IMR-90 (cell line): ENCODE measurements around the gene GPBAR1. TPM values are rescaled to one million over a fixed set of nuclear protein-coding genes. Genes with fewer than 3 reads are reported as not detected.
A peak's percentile ranks its signal among the peaks of the same experiment; 100 is the strongest.

Source experiments
- ATAC-seq: fragments of 200-7000 bp; cut with Tn5 transposase; 2 replicates; pipeline ENCODE4 v1.9.1; 2020; ENCODE audit warnings: low read depth, mild to moderate bottlenecking, moderate library complexity
- BruUV-seq: library from RNA; stranded (reverse); fragments of 400-500 nt; replicated peaks from 2 replicates; lab custom pipeline; 2021; lab: Mats Ljungman, UMichigan
- CTCF ChIA-PET: fragments of 300-600 bp; formaldehyde crosslinking; extraction: SDS; loops from one replicate; lab custom pipeline; 2021; ENCODE audit warnings: antibody characterized with exemption; lab: Yijun Ruan, JAX
- POLR2A ChIA-PET: fragments of 300-600 bp; sonication (Branson Sonifier 250); formaldehyde crosslinking; loops from one replicate; lab custom pipeline; 2022; ENCODE audit warnings: antibody characterized with exemption; ENCODE audit not compliant: unreplicated experiment; lab: Charles Lee
- DNase-seq: peaks from one replicate; pipeline ENCODE4 v3.0.0; 2013
- H2AFZ ChIP-seq: replicated peaks from 2 replicates; pipeline ENCODE3; 2013; ENCODE audit warnings: low read length, mild to moderate bottlenecking; ENCODE audit not compliant: poor library complexity
- H2AK5ac ChIP-seq: 2 replicates; pipeline ENCODE4 v1.6.1; 2013; ENCODE audit warnings: low read depth, low read length, inconsistent platforms
- H2AK9ac ChIP-seq: replicated peaks from 2 replicates; pipeline ENCODE3; 2013; ENCODE audit warnings: mild to moderate bottlenecking, low read depth, low read length, moderate library complexity; ENCODE audit not compliant: poor library complexity
- H2BK120ac ChIP-seq: 2 replicates; pipeline ENCODE4 v1.6.1; 2013; ENCODE audit warnings: low read depth, low read length, inconsistent platforms
- H2BK15ac ChIP-seq: 3 replicates; pipeline ENCODE4 v1.6.1; 2013; ENCODE audit warnings: low read depth, low read length, inconsistent platforms
- H2BK20ac ChIP-seq: 2 replicates; pipeline ENCODE4 v1.6.1; 2013; ENCODE audit warnings: low read depth, mild to moderate bottlenecking, inconsistent platforms, low read length, moderate library complexity
- H2BK5ac ChIP-seq: 2 replicates; pipeline ENCODE4 v1.6.1; 2013; ENCODE audit warnings: mild to moderate bottlenecking, low read depth, low read length, inconsistent platforms; ENCODE audit not compliant: poor library complexity, severe bottlenecking
- H3K14ac ChIP-seq: replicated peaks from 2 replicates; pipeline ENCODE4 v1.6.1; 2013; ENCODE audit warnings: low read depth, low read length, inconsistent platforms
- H3K18ac ChIP-seq: 2 replicates; pipeline ENCODE4 v1.6.1; 2013; ENCODE audit warnings: low read depth, low read length, control low read depth
- H3K23ac ChIP-seq: 2 replicates; pipeline ENCODE4 v1.6.1; 2013; ENCODE audit warnings: low read depth, low read length, inconsistent platforms
- H3K27ac ChIP-seq: 2 replicates; pipeline ENCODE4 v1.5.1; 2013; ENCODE audit warnings: mild to moderate bottlenecking, control low read depth, low read length; ENCODE audit not compliant: insufficient read depth
- H3K27me3 ChIP-seq: 2 replicates; pipeline ENCODE4 v1.6.1; 2013; ENCODE audit warnings: low read length; ENCODE audit not compliant: control insufficient read depth, insufficient read depth
- H3K36me3 ChIP-seq: 2 replicates; pipeline ENCODE4 v1.6.1; 2013; ENCODE audit warnings: low read length, mixed read lengths; ENCODE audit not compliant: control insufficient read depth, insufficient read depth
- H3K4ac ChIP-seq: 2 replicates; pipeline ENCODE4 v1.6.1; 2013; ENCODE audit warnings: low read depth, low read length, inconsistent platforms
- H3K4me1 ChIP-seq: 2 replicates; pipeline ENCODE4 v1.6.1; 2013; ENCODE audit warnings: low read length, mixed read lengths; ENCODE audit not compliant: control insufficient read depth, insufficient read depth
- H3K4me2 ChIP-seq: 2 replicates; pipeline ENCODE4 v1.6.1; 2013; ENCODE audit warnings: low read depth, mild to moderate bottlenecking, control low read depth, low read length, moderate library complexity
- H3K4me3 ChIP-seq: 2 replicates; pipeline ENCODE4 v1.5.1; 2013; ENCODE audit warnings: low read depth, mild to moderate bottlenecking, control low read depth, low read length, moderate library complexity; ENCODE audit not compliant: insufficient read depth
- H3K56ac ChIP-seq: 2 replicates; pipeline ENCODE4 v1.6.1; 2013; ENCODE audit warnings: low read length, inconsistent platforms; ENCODE audit not compliant: insufficient read depth; ENCODE audit errors: extremely low read depth
- H3K79me1 ChIP-seq, 2 experiments: 2 replicates each; pipeline ENCODE4 v1.6.1; 2013; ENCODE audit warnings: low read length in 2 of 2, inconsistent platforms in 1 of 2, low read depth in 1 of 2
- H3K9ac ChIP-seq: 2 replicates; pipeline ENCODE4 v1.6.1; 2013; ENCODE audit warnings: low read depth, low read length, control low read depth
- H3K9me1 ChIP-seq: 2 replicates; pipeline ENCODE4 v1.6.1; 2013; ENCODE audit warnings: low read length, inconsistent platforms; ENCODE audit not compliant: insufficient read depth
- H3K9me3 ChIP-seq: 2 replicates; pipeline ENCODE4 v1.6.1; 2013; ENCODE audit warnings: low read length; ENCODE audit not compliant: control insufficient read depth, insufficient read depth
- H4K20me1 ChIP-seq: 2 replicates; pipeline ENCODE4 v1.6.1; 2013; ENCODE audit warnings: low read length, inconsistent platforms; ENCODE audit not compliant: insufficient read depth
- H4K5ac ChIP-seq: 2 replicates; pipeline ENCODE4 v1.6.1; 2013; ENCODE audit warnings: mild to moderate bottlenecking, low read depth, low read length, control low read depth
- H4K8ac ChIP-seq, 2 experiments: 2 replicates each; pipeline ENCODE4 v1.6.1; 2013; ENCODE audit warnings: low read depth in 2 of 2, low read length in 2 of 2, control low read depth in 1 of 2, inconsistent platforms in 1 of 2
- H4K91ac ChIP-seq: 2 replicates; pipeline ENCODE4 v1.6.1; 2013; ENCODE audit warnings: low read depth, low read length, inconsistent platforms; ENCODE audit not compliant: insufficient read depth
- CHD1 ChIP-seq: IDR thresholded peaks from 2 replicates; pipeline ENCODE4 v1.6.1; 2012; ENCODE audit warnings: low read depth, low read length, improper control_type of control experiment
- CTCF ChIP-seq: conservative IDR thresholded peaks from 2 replicates; pipeline ENCODE4 v1.5.1; 2012; ENCODE audit warnings: mild to moderate bottlenecking, low read depth, low read length, improper control_type of control experiment
- FOS ChIP-seq: fragments of 150-350 bp; IDR thresholded peaks from 2 replicates; pipeline ENCODE4 v1.6.1; 2016; ENCODE audit warnings: low read depth, low read length
- MAZ ChIP-seq: IDR thresholded peaks from 2 replicates; pipeline ENCODE4 v1.6.1; 2012; ENCODE audit warnings: low read depth, mild to moderate bottlenecking, low read length, improper control_type of control experiment, moderate library complexity, borderline replicate concordance
- WGBS, 2 experiments: methylation state at CpG; one replicate each; pipeline versions ENCODE4 v1.1.5 to v1.1.7; 2013; ENCODE audit warnings: missing lambda C conversion rate in 2 of 2; ENCODE audit not compliant: insufficient read length in 1 of 2; ENCODE audit errors: extremely low coverage in 2 of 2; 5-methylcytosine and 5-hydroxymethylcytosine counted together
- dilution Hi-C: fragments of 300-500 bp; cut with HindIII; formaldehyde crosslinking; loops from one replicate; pipeline ENCODE4 v1.14.3; 2018; ENCODE audit warnings: low sequenced_read_pairs; ENCODE audit not compliant: unreplicated experiment
- in situ Hi-C: fragments of 300-500 bp; cut with MboI; formaldehyde crosslinking; loops from 3 replicates; pipeline ENCODE4 v1.14.3; 2019; ENCODE audit warnings: low sequenced_read_pairs, inconsistent platforms, mixed read lengths
- intact Hi-C: fragments of 100-400 bp; cut with micrococcal nuclease; formaldehyde crosslinking; loops from 2 replicates; pipeline ENCODE4 v1.10.0; 2022
- polyA plus RNA-seq, 3 experiments: library from polyadenylated mRNA; depleted of rRNA; stranded (reverse); fragments of >200 nt; gene quantifications; 2 replicates each; pipeline ENCODE4 v1.2.3, GENCODE V29; 2012; ENCODE audit warnings: low replicate concordance in 1 of 3
- total RNA-seq: library from RNA; depleted of rRNA; stranded (reverse); fragments of >200 nt; gene quantifications from 2 replicates; pipeline ENCODE4 v1.2.3, GENCODE V29; 2012

Gene GPBAR1
- total and polyA plus RNA-seq, 2 of the 4 experiments (the other 2 are of a cell fraction): under 0.01 to 0.21 TPM

- TF ChIP-seq MAZ: no peak
These were observed 2.1 kb downstream of the GPBAR1 start (continued) for GRCh38 chr2:218262631-218263586.

GRCh38 chr2:218263817-218264641, 3.2 kb downstream of the GPBAR1 start:
- WGBS, 2 experiments: 100% methylated on average over 1 of the region's 17 CpGs; no CpG with 5 or more reads in 1 of the 2 experiments
- Histone ChIP-seq H3K9ac (no peak overlapping the region), H3K9me3 (no peaks in the 10 kb centered on the region), H2AK5ac (no peak overlapping the region), H3K4me2 (no peak overlapping the region), H2BK20ac (no peak overlapping the region), H3K27me3 (no peaks in the 10 kb centered on the region), H3K56ac (no peak overlapping the region), H4K20me1 (peaks cover 4% of the 10 kb centered on the region; the same call in 1 of the 2 replicates), H3K18ac (no peak overlapping the region), H2BK5ac (no peak overlapping the region), H2BK120ac (no peak overlapping the region), H3K4me3 (no peak overlapping the region), H2BK15ac (no peak overlapping the region), H3K27ac (no peak overlapping the region), H3K14ac (no peak overlapping the region), H2AFZ (no peak overlapping the region), H3K23ac (no peak overlapping the region), H4K8ac (no peak overlapping the region), H3K4me1 (peaks cover 8% of the 10 kb centered on the region), H3K4ac (no peak overlapping the region), H2AK9ac (no peak overlapping the region), H3K36me3 (peaks cover 41% of the 10 kb centered on the region), H3K9me1 (peaks cover under 1% of the 10 kb centered on the region; the same call in 1 of the 2 replicates), H4K5ac (no peak overlapping the region), H3K79me1 (peaks cover 5 to 8% of the 10 kb centered on the region in 2 experiments), H4K91ac (no peak overlapping the region)
- in situ Hi-C loops: no loop called here
- intact Hi-C loops: no loop called here
- no peak for ATAC-seq
- BruUV-seq: no TSS peak
- CTCF ChIA-PET: no interaction called here
- dilution Hi-C loops: no loop called here
- TF ChIP-seq CHD1: no peak
- TF ChIP-seq CTCF: peak; percentile 12; the same call in 1 of the 2 replicates
- no peak for TF ChIP-seq FOS
- DNase-seq: no peak
- POLR2A ChIA-PET: no interaction called here
